DMS53 (cell line): ENCODE results near the gene LRMDA.

Source experiments
- DNase-seq: peaks from one replicate; lab custom pipeline; 2025; lab: John Stamatoyannopoulos, UW

LRMDA gene

DNA sequence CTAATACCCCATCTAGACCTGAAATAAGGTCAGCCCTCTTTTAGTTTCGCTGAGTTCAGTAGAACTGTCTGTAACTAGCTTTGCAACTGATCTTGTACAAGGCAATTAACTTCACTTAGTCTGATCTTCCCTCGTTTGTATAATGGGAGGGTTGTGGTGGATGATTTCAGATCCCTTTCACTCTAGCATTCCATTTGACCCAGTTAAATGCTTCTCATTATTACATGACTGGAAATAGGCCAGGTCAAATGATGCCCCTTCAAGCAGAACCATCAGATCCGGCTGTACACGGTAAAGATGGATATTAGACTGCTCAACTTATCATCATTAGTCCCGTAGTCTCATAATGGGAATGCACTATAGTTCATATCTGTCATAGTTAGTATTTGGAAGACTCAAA is 1009.0 kb downstream of the LRMDA start:
- DNase-seq: no peak

DNA sequence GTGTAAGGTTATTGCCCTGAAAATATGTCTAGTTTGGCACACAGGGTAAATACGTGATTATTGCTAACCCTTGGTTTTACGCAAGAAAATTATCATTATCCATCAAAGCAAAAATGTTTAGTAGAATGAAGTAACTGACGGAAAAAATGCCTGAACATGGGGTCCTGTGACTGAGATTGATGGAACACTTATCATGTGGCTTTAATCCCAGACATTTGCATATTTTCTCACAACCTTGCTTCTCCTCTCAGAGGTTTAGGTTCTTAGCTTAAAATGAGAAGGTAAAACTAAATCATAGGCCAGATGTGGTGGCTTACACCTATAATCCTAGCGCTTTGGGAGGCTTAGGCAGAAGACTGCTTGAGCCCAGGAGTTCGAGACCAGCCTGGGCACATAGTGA is 1010.7 kb downstream of the LRMDA start:
- DNase-seq: no peak

DNA sequence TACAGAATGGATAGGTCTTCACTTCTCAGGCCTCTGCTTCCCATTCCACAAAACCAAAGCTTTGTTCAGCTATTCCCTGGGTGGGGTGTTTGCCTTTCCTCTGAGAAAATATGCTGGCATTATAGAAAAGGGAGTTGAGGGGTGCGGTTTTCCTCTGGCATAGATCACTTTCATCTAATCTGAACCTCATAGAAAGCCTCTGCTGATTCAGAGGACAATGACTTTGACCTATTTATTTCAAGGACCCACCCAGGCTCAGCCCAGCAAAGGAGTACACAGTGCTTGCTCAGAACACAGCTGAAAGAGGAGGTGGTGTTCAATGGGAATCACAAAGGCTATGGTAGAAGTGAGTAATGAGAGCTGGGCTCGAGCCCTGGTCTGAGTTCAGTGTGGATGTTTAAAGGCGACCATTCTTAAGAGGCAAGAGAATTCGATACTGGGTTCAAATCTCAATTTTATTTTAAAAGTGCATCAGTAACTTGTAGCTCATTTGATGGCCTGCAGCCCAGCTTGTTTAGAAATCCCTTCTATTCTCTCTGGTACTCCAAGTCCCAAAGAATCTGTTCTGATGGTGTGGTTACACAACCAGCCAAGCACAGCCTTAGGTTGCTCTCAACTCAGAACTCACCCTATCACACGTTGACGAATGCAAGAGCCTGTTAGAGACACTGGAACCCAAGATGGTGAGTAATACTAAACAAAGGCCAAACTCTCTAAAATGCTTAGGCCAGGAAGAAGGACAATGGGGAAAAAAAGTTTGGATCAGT is 1012.8 kb downstream of the LRMDA start:
- no peak for DNase-seq

- no peak for DNase-seq
Observed at GRCh38 chr10:76447578-76447977, 1016.2 kb downstream of the LRMDA start.

DNA sequence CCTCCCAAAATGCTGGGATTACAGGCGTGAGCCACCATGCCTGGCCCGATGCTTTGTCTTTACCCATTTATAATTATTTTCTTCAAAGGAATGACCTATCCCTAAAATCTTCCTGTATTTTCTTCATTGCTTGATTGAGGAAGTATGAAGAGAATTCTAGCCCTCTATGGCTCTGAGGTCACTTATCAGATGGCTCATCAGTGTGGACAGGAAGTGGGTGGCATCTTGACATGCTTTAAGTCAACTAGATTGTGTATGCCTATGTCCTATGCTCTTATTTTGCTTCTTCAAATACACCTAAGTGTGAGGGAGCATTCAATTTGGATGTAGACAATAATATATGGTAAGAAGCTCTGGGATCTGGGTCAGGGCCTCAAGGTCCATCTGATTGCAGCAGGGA is 1020.5 kb downstream of the LRMDA start:
- DNase-seq: peak; percentile 28

GRCh38 chr10:76453332-76453731 is 1021.9 kb downstream of the LRMDA start:
- DNase-seq: no peak

- DNase-seq: no peak
Observed at GRCh38 chr10:76453997-76454396, 1022.6 kb downstream of the LRMDA start.

DNA sequence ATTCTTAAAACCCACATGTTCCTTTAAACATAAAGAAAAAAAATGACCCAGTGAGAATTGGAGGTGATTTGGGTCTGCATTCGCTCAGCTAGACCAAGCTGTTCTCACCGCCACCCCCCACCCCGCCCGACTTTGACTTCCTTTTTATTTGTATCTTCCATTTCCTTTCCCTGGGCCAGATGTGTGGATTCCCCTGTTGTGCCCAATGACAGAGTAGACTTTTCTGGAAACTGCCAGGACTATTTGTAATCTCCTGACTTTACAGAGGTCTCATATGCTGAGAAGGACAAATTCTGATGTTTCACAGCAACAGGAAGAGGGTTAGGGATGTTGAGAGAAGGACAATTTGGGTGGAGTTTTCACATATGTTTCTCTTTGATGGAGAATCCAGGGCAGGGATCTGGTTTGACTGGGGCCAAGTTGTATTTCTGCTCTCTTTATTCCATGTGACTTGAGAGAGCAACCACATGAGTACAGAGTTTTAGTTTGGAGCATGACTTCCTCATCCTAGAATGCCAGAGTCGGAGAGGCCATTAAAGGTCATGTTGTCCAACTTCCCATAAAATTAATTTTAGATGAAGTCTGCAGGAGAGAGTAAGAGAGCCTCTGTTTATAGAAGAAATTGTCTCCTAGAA is 1023.2 kb downstream of the LRMDA start:
- DNase-seq: no peak

DNA sequence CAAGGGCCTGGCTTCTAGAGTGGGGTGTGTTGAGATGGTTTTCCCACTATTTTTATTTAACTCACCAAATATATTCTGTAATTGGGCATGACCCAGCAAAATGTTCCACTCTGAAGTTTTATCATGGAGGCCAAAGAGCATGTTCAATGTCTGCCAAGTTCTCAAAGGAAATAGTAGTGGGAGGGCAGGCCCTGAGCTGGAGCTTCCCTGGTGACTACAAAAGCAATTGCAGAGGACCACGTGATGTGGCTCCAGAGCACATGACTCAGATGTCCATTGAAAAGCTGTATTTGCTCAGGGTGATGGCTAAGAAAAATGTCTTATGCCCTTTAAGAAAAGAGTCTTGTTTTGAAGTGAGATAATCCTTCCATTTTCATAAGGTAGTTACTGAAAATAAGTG is 1024.8 kb downstream of the LRMDA start:
- DNase-seq: no peak

GRCh38 chr10:76459016-76459730 is 1027.7 kb downstream of the LRMDA start:
- DNase-seq: no peak

DNA sequence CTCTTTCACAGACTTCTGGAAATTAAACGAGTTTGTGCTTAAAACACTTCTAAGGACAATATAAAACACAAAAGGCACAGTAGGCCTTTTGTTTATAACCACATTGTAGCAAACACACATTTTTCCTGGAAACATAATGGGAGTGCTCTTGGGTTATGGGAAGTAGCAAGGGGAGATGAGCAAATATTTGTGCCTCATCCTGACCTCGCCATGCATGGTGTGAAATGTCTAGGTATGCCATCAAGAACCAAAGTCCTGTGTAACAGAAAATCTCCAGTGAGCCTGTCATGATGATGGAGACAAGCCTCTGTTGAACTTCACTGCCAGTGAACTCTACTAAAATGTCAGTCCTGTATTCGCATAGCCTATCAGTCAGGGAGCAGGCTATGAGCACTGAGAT is 1029.6 kb downstream of the LRMDA start:
- no peak for DNase-seq

DNA sequence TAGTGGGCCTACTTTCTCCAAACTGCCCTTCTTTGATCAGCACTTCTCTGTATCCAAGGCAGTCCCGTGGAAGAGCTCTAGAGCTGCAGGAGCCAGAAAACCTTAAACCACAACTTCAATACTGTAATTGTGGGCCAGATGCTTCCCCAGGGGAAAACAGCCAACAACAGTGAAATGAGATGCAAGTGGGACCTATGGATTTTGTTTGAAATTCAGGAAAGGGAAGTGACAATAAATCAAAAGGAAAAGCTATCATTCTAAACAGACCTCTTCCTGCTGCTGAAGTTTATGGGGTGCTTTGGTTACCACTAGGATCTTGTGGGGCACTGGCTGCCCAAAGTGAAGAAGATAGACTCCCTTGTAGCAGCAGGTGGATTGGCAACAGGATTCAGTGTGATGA is 1031.7 kb downstream of the LRMDA start:
- DNase-seq: no peak

GRCh38 chr10:76466836-76467503 is 1035.5 kb downstream of the LRMDA start:
- no peak for DNase-seq

DNA sequence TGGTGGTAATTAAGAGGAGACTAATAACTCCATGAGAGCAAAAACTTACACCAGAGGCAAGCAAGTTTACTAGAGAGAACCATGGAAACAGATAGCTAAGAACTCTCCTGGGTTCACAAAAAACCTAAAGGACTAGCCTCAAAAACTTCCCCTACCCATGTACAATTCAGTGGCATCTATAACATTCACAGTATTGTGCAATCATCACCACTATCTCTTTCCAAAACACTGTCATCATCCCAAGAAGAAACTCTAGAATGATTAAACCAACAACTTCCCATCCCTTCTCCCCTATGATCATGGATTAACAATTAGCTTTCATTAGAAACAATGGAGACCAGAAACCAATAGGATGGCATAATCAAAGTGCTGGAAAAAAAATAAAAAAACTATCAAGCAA is 1038.3 kb downstream of the LRMDA start:
- DNase-seq: no peak

- DNase-seq: no peak
Observed at GRCh38 chr10:76479103-76479790, 1047.8 kb downstream of the LRMDA start.

- no peak for DNase-seq
Observed at GRCh38 chr10:76481178-76481577, 1049.8 kb downstream of the LRMDA start.

- DNase-seq: no peak
Observed at GRCh38 chr10:76487582-76487981, 1056.2 kb downstream of the LRMDA start.

DNA sequence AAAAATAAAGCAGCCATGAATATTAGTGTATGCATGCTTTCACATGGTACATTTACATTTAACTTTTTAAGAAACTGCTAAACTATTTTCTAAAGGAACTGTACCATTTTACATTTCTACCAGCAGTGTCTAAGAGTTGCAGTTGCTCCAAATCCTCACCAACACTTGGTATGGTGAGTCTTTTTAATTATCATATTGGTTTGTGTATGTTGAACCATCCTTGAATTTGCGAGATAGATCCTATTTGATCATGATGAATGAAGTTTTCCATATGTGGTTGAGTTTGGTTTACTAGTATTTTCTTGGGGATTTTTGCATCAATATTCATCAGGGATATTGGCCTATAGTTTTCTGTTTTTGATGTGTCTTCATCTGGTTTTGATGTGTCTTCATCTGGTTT is 1057.2 kb downstream of the LRMDA start:
- DNase-seq: no peak

- DNase-seq: no peak
Observed at GRCh38 chr10:76491216-76491615, 1059.8 kb downstream of the LRMDA start.

- no peak for DNase-seq
Observed at GRCh38 chr10:76492026-76492425, 1060.6 kb downstream of the LRMDA start.

GRCh38 chr10:76492678-76493472 is 1061.5 kb downstream of the LRMDA start:
- DNase-seq: no peak
